Measurements from ENCODE around the gene DYNLL1.

DNA sequence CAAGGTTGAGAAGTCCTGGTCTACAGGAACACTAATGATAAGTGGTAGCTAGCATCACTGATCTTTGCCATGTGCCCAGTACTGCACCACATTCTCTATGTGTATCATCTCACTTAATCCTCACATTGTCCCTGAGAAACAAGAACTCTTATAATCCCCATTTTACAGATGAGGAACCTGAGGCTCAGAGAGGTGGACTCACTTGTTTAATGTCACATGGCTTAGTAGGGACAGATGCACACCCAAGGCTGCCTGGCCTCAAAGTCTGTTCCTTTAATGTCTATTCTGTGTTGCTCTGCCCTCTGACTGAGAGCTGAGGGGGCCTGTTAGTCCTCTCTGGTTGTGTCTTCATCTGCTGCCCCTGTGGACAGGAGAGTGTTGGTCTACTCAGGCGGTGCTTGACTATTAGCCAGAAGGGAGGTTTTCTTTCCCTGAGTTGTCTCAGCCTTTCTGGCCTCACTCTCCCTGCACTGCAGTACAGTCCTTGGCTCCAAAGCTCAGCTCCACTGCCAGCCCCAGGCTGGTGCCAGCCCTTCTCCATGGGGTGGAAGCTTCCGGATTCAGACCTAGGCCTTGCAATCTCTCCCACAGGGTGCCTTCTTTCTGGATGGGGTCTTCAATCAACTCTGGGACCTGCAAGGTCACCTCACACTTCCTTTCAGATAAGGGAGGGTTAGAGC, 4.9 kb upstream of the DYNLL1 start:
- TF ChIP-seq, protein P1, sequence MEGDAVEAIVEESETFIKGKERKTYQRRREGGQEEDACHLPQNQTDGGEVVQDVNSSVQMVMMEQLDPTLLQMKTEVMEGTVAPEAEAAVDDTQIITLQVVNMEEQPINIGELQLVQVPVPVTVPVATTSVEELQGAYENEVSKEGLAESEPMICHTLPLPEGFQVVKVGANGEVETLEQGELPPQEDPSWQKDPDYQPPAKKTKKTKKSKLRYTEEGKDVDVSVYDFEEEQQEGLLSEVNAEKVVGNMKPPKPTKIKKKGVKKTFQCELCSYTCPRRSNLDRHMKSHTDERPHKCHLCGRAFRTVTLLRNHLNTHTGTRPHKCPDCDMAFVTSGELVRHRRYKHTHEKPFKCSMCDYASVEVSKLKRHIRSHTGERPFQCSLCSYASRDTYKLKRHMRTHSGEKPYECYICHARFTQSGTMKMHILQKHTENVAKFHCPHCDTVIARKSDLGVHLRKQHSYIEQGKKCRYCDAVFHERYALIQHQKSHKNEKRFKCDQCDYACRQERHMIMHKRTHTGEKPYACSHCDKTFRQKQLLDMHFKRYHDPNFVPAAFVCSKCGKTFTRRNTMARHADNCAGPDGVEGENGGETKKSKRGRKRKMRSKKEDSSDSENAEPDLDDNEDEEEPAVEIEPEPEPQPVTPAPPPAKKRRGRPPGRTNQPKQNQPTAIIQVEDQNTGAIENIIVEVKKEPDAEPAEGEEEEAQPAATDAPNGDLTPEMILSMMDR (conservative IDR thresholded peaks at IDR 0.05; ENCODE audit: low read depth, low read length): no peak
- TF ChIP-seq EZH2 (IDR thresholded peaks at IDR 0.05; ENCODE audit: borderline replicate concordance, low read depth, low read length, poor library complexity, severe bottlenecking): no peak
